ENCODE results near the gene CREB5.

CREB5 gene

DNA sequence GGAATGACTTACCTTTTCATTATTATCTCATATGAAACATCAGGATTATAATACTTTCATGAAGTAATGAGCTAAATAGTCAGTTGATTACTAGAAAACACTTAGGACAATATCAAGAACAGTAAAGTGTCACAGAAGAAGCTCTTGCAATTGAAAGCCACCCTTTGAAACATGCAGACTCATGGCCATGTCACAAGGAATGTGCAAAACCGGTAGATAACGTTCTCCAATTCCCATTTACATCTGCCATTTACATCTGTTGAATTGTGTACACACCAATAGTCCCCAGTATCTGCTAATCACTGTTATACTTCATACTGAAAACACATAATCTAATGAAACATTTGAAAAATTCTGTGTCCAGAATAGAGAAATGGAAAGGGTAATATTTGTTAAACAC lies 237.5 kb downstream of the CREB5 start:
- no peak for DNase-seq

DNA sequence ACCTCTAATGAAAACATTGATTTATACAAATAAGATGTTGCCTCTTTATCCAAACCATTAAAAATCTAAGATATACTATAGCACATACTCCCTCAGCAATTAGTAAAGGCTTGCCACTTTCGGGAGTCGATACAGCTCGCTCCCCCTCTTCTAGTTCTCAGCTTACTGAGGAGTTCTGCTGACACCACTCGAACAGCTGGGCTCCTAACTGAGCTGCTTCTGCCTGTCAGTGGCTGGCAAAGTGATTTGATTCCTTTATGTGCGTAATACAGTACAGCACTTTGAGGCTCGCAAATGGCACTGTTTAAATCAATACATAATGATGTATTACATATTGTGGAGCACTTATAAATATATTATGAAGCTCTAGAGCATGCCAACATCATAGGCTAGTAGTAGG lies 241.8 kb downstream of the CREB5 start:
- no peak for DNase-seq

DNA sequence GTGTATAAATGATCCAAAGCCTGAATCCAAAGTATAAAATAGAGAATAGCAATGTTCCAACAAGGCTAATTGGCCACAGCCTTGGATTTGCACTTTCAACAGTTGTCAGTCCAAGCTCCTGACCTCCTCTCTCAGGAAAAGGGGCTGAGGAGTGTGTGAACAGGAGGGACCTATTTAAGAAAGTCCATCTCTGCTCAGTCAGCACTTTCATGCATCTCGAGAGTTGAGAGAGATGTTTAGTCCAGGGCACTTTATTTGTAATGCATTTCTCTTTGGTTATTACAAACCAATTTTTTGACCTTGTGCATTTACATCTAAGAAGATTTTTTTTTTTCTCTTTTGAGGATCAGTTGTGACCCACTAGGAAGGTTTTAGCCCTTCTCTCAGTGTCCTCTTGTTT lies 244.2 kb downstream of the CREB5 start:
- DNase-seq = no peak

DNA sequence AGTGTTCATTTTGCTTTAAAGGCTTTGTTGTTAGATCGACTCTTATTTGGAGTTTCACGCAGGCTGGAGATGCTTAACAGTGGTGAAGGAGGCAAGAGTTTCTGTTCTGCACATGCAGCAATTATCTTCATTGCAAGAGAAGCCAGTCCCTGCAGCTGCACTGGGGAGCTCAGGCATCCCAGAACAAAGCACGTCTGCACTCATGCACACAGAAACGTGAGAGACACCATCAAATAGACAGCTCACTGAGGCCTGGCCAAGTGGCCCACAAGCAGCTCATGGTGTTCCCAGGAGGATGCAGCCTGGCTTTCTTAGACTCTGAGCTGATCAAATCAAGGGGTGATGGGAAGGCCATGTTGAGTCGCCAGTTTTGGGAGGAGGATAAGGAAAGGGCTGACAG lies 246.1 kb downstream of the CREB5 start:
- DNase-seq = no peak

DNA sequence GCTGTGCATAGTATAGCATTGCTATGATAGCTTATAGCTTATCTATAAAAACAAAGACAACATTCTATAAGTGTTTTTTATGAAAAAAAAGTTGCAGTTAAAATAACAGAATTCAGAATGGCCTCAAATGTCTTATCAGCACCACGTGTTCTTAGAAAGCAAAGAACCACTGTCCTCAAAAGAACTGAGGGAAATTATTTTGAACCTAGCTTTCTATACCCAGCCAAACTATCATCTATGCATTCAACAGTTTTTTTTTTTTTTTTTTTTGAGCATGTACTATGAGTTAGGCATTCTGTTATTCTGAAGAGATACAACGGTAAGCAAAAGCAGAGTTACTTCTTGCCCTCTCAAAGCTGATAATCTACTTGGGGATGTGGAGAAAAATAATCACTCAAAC lies 247.8 kb downstream of the CREB5 start:
- no peak for DNase-seq

DNA sequence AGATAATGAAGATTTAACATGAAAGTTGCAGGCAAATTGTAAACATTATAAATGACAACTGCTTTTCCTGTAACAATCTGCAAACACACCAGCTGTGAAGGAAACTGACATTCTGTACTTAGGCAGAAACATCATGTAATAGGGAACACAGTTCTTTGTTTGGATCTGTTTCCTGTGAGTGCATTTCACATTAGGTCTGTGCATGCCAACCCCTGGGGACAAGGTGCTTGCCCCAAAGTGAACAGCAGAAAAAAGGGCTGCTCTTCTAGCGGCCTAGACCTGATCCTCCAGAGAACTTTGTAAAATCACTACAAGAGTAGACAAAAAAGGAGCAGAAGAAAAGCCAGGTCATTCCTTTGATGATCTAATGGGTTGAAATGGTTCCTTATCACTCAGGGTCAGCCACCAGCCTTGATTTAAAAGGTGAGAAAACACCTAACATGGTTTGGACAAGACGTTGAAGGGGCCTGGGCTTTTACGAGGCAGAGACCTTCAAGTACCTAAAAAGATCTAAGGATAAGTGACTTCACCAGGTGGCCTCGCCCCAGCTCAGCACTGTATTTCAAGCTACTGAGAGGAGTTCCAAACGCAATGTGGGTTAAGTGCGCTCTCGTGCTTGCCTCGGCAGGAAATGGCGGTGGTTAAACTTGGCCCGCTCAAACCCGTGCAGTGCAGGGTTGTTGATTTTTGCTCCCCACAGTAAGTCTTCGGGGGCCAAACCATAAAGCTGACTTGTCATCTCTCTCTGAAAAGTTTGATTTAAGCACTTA lies 249.7 kb downstream of the CREB5 start:
- peak; percentile 13 for DNase-seq

DNA sequence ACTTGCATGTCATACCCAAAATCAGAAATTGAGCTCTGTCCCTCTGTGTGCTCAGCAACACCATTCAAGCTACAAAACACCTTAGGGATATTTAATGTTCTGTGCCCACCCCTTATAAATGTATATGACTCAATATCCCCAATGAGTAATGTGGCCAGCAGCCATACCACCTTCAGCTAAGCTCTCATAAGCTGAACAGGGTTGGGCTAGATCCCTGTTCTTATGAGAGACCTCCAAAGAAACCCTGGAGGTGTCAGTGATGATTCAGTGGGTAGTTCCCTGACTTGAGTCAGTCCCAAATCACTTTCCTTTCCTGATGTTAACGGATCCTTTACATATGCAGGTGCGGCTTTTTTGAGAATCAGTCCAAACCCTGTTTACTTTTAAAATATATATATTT lies 253.8 kb downstream of the CREB5 start:
- DNase-seq = no peak

DNA sequence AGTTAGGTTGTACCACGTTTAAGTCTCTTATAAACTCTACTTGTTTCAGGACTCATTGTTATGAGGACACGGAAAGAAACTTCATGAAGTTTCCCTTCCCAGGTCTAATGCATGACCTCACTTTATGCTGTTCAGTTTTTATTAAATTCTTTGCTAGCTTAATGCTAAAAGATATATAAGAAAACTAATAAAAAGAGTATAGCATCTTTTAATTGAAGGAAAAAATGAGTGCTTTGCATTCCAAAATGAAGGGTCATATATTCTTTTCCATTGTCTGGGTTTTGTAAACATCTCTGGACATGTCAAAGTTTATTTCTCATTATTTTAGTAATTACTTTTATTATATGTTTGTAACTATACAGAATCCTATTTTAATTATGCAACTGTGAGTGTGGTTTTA lies 255.8 kb downstream of the CREB5 start:
- no peak for DNase-seq

DNA sequence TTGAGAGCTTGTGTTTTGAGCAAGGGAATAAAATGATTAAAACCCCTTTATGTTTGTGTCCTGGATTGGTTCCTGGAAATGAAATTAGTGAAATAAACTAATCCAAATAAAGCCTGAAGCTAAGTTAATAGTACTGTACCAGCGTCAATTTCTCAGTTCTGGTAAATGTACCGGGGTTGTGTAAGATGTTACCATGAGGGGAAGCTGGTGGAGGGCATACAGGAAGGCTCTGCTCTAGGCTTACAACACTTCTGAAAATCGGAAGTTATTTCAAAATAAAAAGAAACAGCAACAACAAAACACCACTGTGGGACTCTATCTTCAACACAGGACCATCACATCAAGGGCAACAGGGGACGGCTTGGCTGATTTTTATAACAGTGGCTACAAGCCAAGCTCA lies 257.0 kb downstream of the CREB5 start:
- no peak for DNase-seq

DNA sequence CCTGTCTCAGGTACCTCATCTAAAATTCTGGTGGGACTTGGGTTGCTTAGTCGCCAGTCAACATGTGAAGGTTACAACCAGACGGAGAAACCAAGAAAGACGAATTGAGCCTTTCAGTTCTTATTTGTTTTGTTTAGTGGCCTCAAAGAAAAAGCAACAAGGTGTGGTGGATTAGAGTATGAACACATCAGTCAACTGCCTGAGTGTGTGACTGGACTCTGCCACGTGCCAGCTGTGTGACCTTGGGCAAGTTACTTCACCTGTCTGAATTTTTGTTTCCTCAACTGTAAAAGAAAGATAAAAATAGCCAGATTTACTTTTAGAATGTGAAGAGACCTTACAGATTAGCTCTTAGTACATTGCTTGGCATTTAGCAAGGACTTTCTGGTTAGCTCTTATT lies 259.2 kb downstream of the CREB5 start:
- no peak for DNase-seq

DNA sequence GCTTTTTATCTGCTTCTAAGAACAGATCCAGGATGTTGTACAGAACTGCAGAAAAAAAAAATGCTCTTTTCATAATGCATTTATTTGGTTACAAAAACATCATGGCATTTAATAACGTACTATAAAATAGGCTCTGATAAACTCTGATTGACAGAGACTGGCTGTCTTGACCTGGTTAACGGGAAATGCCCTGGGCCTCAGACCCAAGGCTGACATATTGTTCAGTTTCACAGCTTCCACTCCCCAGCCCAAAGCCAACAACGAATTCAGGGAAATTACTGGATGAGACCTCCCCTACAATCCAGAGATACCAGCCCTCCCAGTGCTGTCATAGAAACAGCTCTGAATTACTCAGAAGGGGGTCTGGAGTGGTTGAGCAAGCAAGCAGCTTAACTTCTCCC lies 260.1 kb downstream of the CREB5 start:
- no peak for DNase-seq

DNA sequence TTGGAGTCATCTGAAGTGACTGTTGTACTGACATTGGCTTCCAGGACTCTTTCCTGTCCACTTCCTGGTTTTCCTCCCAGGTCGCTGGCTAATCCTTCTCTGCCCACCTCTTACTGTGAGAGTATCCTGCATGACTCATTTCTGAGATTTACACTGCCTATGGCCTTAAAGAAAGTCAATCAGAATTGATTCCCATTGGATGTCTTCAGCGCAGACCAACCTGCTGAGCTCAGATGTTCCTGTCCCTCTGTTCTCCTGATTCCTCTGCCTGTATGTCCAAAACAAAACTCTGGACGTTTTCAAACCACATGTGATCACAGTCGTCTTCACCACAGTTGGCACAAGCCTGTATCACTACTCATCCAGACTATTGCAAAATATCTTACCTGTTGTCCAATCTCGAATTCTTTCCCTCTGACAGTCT lies 262.1 kb downstream of the CREB5 start:
- no peak for DNase-seq

DNA sequence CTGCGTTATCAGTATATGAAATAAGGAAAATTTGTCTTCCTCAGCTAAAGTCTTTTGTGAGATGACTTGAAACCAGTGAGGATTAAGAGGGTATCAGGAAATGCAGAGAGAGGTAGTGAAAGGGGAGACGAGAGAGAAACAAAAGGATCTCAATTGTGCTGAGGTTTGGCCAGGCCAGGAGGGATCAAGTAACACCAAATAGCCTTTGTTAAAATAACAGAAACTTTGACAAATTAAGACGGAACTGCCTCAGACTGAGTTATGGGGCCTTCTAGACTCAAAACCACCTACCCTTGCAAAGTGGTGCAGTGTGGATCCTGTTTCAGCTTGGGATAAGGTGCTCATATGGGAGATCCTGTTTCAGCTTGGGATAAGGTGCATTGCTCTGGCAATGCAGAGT lies 263.1 kb downstream of the CREB5 start:
- no peak for DNase-seq

DNA sequence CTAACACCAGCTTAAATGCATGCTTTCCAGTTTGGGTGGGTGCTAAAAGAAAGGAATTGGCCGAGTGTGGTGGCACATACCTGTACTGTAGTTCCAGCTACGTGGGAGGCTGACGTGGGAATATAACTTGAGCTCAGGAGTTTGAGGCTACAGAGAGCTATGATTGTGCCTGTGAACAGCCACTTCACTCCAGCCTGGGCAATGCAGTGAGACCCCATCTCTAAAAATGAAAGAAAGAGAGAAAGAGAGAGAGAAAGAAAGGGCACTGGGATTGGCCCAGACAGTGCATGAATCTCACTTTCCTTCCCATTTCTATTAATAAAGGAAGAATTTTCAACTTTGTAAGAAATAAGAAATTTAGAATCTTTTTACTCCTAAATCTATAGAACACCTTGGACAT lies 265.4 kb downstream of the CREB5 start:
- no peak for DNase-seq

DNA sequence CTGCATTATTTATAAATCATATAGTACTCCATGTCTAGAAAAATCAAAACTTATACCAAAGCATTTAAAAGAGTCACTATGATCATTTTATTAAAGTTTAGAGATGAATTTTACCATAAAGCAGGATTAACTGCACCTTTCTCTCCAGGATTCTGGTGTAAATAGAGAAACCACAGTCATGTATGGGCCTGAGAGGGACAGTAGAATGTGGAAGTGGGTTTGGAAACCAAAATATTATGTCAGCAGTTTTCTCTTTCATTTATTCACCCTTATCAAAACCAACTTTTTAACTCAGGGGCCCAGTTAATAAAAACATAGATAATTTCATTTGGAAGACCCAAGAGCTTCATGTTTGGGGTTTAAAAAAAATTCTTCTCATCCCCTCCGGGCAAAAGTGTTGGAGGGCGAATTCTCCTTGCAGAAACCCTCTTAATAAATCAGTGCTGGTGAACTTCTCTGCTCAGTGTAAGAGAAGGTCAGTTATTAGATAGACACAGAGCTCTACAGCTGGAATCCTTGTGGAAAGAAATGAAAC lies 266.2 kb downstream of the CREB5 start:
- no peak for DNase-seq

DNA sequence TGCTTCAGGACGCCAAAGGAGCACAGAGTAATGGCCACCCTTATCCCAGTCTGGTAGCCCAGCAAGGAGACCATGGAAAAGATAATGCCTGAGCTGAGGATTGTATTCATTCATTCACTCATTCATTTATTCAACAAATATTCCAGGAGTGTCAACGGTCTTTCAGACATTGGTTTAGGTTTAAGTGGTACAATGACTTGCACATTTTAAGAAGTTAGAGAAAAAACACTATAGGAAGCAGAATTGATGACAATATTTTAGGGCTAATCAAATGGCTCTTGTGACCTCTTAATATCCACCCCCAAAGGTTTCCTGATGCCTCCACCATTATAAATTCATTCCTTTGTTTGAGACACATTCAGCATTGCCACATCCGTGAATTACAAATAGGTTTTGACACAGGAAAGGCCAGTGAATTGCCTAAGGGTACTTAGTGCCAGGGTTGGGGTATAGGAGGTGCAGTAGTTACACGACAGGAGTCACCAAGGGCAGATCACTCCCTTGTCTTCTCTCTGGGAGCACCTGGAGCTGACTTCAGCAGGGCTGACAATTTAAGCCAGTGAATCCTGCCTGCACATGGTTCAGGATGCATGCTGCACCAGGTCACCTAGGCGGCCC lies 269.5 kb downstream of the CREB5 start:
- no peak for DNase-seq

DNA sequence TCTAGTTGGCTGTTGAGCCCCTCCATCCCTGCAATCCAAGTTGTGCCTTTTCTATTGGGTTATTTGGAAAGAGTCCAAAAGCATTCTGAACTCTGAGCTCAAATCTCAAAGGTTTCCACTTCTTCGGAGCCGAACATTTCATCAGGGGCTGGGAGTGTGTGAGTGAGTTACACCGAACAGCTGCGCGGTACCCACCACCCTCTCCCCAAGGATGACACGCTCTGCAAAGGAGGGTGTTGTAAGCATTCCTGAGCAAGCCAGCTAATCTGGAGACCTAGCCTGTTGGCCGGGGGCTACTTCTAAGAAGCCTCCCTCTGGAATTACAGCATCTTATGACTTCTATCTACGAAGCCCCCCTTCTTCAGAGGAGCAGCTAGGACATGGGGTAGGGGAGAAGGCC lies 270.5 kb downstream of the CREB5 start:
- no peak for DNase-seq

DNA sequence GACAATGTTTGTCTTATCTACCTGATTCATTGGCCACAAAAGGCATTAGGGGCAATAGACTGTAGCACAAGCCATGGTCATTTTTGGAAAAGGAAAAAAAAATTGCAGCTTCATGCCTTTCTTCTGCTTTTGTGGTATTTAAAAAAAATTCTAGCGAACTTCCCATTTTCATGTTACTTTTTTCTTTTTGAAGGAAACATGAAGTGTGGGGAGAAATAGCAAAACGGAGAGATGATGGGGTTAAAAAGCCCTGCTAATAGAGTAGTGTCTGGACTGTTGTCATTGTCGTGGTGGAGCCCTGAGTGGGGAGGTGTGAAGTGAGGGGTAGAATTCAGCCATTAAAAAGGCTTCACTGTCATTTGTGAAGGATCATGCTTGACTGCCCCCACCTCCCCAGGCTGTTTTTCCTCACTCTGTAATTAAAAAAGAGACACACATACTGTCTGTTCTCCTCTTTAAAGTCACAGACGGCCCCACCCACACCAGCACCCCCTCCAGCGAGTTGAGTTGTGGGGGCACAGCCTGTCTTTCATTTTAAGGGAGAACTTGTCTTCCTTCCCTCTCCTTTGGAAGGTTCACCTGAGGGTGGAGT lies 272.4 kb downstream of the CREB5 start:
- DNase-seq = no peak

DNA sequence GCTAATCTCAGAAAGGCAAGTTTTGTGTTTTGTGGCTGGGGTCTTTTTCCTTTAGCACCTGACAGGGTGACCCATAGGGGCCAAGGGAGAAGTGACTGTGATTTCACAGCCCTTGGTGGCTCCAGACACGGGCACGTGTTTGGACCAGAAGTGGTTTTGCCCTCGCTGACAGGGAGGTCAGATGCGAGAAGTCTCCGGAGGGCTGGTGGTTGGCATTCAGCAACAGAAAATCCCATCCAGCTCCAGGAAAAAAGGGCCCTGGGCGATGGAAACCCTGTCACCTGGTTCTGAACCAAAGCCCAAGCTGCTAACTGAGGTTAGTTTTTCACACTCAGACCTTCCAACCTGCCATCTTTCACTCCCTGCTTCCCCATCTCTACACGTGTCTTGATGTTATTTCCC lies 272.9 kb downstream of the CREB5 start:
- DNase-seq = no peak

DNA sequence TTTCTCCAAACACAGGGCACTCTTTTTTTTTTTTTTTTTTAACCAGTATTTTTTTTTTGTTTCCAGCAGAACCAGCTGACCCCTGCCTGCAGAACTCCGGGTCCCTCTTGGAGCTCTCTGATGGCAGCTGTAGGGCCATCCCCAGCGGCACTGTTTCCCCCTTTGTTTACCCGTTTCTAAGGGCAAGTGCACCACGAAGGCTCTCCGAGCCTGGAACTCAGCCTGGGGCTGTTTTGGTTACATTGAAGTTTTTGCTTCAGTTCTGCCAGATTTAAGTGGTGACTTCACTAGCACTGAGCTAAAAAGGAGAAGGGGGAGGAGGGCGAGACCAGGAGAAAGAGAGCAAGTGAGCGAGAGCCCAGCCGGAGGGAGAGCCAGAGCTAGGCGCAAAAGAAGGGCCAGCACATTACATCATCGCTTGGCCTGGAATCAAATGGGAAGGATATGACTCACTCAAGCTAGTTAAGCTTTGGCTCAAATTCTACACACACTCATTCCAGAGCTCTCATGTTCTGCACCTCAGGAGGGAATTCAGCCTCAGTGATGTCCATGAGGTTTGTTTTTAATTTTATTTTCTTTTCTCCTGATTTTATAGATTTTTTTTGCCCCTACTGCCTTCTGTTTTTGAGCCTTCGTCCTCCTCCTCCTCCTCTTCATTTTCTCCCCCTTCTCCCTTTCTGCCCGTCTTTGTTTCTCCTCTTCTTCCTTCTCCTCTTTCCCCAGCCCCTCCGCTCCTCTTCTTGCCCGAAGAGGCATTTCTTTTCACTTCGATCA lies 273.5 kb downstream of the CREB5 start:
- DNase-seq = no peak

DNA sequence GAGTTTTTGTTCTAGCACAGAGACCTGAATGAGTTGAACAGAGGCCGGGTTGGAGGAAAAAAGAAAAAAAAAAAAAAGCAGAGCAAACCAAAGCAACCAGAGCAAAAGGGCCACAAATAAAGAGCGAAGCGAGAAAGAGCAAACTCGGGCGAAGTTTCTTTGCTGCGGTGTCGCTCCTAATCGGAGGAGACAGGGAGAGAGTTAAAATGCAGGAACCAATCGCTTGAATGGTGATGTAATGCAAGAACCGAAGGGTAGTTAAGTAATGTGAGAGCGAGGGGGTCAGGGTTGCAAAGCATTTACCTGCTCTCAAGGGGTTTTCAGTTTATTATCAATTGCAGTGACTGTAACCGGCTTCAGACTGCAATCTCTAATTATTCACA lies 274.1 kb downstream of the CREB5 start:
- no peak for DNase-seq

DNA sequence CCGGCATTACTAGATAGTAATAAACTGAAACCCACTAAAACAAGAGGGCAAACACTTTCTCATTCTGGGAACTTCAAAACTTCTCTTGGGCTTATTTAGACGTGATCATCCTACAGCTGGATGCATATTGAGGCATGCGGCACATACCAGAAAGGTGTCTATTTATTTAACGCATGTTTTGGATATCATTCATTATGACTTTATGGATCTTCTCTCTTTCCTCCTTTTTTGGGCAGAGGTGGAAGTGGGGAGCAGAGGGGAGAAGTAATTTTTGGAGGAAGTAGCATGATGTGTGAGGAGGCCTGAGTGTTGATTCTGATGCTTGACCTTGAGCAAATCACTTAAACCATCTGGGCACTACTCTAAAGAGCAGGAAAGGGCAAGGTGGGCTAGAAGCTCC lies 275.2 kb downstream of the CREB5 start:
- no peak for DNase-seq

DNA sequence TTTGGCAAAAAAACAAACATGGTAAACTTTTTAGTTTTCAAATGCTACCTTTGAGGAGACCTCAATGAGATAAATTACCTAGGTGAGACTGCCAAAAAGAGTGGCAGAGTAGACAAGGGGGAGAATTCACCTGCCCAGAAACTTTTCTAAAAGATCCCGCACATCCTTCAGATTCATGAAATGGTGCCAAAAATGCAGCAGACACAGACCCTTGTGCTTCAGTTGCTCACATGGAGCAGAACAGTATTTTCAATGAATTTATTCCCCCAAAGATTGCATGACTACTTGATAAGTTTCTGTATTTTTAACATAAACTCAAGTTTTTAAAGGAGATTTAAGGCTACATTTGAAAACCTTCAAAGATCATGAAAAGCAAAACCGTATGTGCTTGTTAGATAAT lies 275.9 kb downstream of the CREB5 start:
- DNase-seq = no peak

DNA sequence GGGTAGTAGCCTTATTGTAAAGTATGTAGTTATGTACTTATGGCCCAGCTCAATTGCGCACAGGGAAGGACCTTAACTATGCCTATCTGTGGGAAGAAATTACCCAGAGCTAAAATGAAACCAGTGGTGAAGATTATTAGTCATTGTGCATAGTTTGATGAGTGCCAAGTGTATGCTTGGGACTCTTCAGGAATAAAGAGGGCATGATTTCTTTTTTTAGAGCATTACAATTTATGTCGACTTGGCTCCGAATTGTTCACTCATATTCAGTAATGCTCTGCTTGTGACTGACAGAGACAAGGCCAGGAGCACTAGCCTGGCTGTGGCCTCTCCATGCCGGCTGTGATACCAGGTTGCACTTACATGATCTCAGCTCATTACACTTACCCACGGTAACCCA lies 276.3 kb downstream of the CREB5 start:
- DNase-seq = no peak

Measured in CD4-positive, alpha-beta T cell treated with Interleukin-17A for 4 hours (primary cell).